Measurements from ENCODE around the gene GAN. TPM values are rescaled to one million over a fixed set of nuclear protein-coding genes. Genes with fewer than 3 reads are reported as not detected.

The GAN gene
- total RNA-seq, 4 donors from 2014 or later, result 8.7 to 12.8 (median 9.5) TPM

GRCh38 chr16:81431554-81432353, 117.0 kb downstream of the GAN start:
- Histone ChIP-seq H3K27ac (no peak overlapping the region), H3K4me3 (replicated peaks in 1 of 3) (no peak overlapping the region), H3K36me3 (no peaks in the 10 kb centered on the region), H3K9me3 (no peaks in the 10 kb centered on the region), H3K27me3 (no peaks in the 10 kb centered on the region), H3K4me1 (no peaks in the 10 kb centered on the region)
- WGBS, 2 donors, result 84 to 92% methylated on average over 20 to 23 of the region's 23 CpGs
- DNase-seq, result no peak
- TF ChIP-seq POLR2A (IDR thresholded peaks at IDR 0.05), result no peak
- no peak for TF ChIP-seq CTCF (IDR thresholded peaks at IDR 0.05)
- intact Hi-C loops (cut with DNase I), result no loop called here

GRCh38 chr16:81432937-81433557, 118.3 kb downstream of the GAN start:
- H3K27ac ChIP-seq, result no peak overlapping the region
- intact Hi-C loops (cut with DNase I), result no loop called here
- DNase-seq, result no peak
- WGBS, 2 donors, result 68 to 76% methylated on average over 14 of the region's 14 CpGs
- H3K4me3 ChIP-seq (replicated peaks in 1 of 3), result no peak overlapping the region
- H3K36me3 ChIP-seq, result no peaks in the 10 kb centered on the region
- H3K4me1 ChIP-seq, result no peaks in the 10 kb centered on the region
- no peak for TF ChIP-seq POLR2A (IDR thresholded peaks at IDR 0.05)
- TF ChIP-seq CTCF (IDR thresholded peaks at IDR 0.05), result no peak
- no peaks in the 10 kb centered on the region for H3K27me3 ChIP-seq
- no peaks in the 10 kb centered on the region for H3K9me3 ChIP-seq

GRCh38 chr16:81435103-81435502, 120.3 kb downstream of the GAN start:
- no peak overlapping the region for H3K27ac ChIP-seq
- H3K4me1 ChIP-seq, result no peaks in the 10 kb centered on the region
- TF ChIP-seq CTCF (IDR thresholded peaks at IDR 0.05), result no peak
- no peak for TF ChIP-seq POLR2A (IDR thresholded peaks at IDR 0.05)
- H3K4me3 ChIP-seq (replicated peaks in 1 of 3), result no peak overlapping the region
- no peaks in the 10 kb centered on the region for H3K27me3 ChIP-seq
- intact Hi-C loops (cut with DNase I), result no loop called here
- no peak for DNase-seq
- 81 to 94% methylated on average over 3 of the region's 3 CpGs for WGBS, 2 donors
- H3K9me3 ChIP-seq, result no peaks in the 10 kb centered on the region
- no peaks in the 10 kb centered on the region for H3K36me3 ChIP-seq

GRCh38 chr16:81435567-81435966, 120.8 kb downstream of the GAN start:
- no peak for TF ChIP-seq CTCF (IDR thresholded peaks at IDR 0.05)
- no peak for TF ChIP-seq POLR2A (IDR thresholded peaks at IDR 0.05)
- Histone ChIP-seq H3K36me3 (no peaks in the 10 kb centered on the region), H3K9me3 (no peaks in the 10 kb centered on the region), H3K4me3 (replicated peaks in 1 of 3) (no peak overlapping the region), H3K4me1 (peaks cover 0 to under 1% of the 10 kb centered on the region in 2 donors), H3K27me3 (no peaks in the 10 kb centered on the region), H3K27ac (no peak overlapping the region)
- intact Hi-C loops (cut with DNase I), result no loop called here
- WGBS, 2 donors, result 89 to 95% methylated on average over 2 of the region's 2 CpGs
- DNase-seq, result no peak

GRCh38 chr16:81436386-81436785, 121.6 kb downstream of the GAN start:
- WGBS, 2 donors, result 91 to 94% methylated on average over 6 of the region's 6 CpGs
- no peak overlapping the region for H3K27ac ChIP-seq
- no peaks in the 10 kb centered on the region for H3K9me3 ChIP-seq
- TF ChIP-seq CTCF (IDR thresholded peaks at IDR 0.05) (no peak), POLR2A (IDR thresholded peaks at IDR 0.05) (no peak)
- intact Hi-C loops (cut with DNase I), result no loop called here
- no peaks in the 10 kb centered on the region for H3K27me3 ChIP-seq
- peaks cover 2 to 6% of the 10 kb centered on the region in 2 donors for H3K4me1 ChIP-seq
- H3K4me3 ChIP-seq (replicated peaks in 1 of 3), result no peak overlapping the region
- DNase-seq, result no peak
- no peaks in the 10 kb centered on the region for H3K36me3 ChIP-seq
